SIG-M5 treated with dmso at 0.1 percent for 504 hours (cell line): ENCODE results near the gene MRPL53.

Experiments used
- DNase-seq: peaks from one replicate; lab custom pipeline; 2025; ENCODE audit not compliant: unreplicated experiment; lab: John Stamatoyannopoulos, UW

The MRPL53 gene

DNA sequence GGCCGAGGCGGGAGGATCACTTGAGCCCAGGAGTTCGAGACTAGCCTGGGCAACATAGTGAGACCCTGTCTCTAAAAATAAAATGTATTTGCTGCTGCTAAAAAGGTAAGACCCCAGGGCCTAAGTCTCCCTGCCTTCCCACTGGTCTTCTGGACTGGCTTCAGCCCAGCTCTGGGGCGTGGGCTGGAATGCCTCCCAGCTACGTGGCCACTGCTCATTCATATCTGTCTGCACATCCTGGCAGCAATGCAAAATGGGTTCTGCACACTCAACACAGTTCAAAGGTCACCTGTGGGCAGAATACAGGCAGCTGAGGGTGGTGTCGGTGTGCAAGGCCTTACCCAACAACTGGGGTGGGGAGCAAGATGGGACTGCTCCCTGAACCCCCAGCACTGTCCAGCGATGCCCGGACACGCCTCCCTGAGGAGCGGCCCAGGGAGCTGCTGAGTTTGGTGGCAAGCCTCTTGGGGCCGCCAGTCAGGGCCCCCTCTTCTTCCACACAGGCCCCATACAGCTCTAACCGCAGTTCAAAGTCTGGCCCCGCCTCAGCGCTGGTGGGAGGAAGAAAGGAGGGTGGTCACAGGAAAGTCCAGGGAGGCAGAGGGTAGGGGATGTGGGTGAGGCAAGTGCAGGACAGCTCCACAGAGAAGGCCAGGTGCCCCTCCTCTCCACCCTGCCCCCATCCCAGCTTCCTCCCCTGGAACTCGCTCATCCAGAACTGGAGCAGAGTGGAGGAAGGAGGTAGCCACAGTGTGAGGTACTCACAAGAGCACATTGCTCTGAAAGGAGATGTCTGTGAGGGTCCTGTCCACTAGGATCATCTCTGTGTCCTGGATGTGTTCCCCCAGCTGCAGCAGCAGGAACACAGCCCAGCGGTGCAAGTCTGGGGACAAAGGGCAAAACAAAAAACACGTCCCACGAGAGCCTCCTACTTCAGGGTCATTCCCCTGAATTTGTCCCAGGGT lies 42.7 kb downstream of the MRPL53 start:
- DNase-seq, result no peak

GRCh38 chr2:74428675-74429074 lies 43.8 kb downstream of the MRPL53 start:
- no peak for DNase-seq

- DNase-seq, result no peak
Measured at GRCh38 chr2:74427551-74427950, 44.9 kb downstream of the MRPL53 start.

DNA sequence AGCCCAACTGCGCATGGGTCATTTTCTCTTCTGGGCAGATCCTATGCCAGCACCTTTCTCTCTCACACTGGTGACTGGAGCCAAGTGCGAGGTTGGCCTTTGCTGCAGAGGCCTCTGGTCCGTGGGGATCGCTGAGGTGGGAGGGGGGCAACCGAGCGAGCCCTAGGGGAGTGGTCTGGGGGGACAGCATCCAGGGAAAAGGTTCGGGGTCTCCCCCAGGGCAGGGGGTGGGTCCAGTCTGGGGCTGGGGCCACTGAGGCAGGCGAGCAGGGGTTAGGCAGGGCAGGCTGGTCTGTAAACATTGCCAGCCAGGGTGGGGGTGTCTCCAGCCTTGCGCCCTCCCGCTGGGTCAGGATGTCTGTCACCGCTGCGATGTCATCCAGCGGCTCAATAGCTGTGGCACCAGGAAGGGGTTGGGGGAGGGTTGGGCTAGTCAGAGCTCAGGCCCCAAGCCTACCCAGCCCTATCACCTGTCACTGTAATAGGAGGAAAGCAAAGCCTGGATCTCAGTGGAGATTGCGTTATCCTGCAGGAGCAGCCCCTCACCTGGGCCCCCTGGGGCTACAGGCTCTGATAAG lies 46.2 kb downstream of the MRPL53 start:
- no peak for DNase-seq

DNA sequence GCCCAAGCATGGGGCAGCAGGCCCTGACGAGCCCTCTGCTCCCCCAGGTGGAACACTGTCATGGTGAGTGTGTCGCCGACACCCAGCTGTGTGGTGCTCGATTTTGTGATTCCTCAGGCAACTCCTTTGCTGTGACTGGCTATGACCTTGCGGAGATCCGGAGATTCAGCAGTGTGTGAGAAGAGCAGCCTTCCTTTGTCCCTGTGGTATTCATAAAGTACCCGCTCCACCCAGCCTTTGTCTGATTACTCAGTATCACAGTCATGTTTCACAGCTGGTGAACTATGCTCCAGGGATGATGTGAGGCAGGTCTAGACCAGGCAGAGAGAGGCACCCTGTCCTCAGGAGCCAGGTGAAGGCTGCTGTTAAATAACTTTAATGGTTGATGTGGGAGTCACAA lies 47.0 kb downstream of the MRPL53 start:
- DNase-seq, result no peak

DNA sequence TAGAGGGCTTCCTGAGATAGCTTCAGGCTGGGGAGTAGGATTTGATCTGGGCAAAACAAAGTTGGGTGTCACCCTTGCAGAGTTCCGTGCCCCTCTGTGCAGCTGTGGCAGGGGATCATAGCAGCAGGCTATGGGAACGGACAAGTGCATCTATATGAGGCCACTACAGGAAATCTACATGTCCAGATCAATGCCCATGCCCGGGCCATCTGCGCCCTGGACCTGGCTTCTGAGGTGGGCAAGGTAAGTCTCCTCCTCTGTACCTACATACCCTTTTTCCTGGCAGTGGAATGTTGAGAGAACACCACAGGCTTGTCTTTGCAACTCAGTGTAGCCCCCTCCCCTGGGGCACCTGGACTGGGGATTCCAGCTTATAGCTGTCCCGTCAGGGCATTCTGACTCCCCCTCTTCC lies 47.5 kb downstream of the MRPL53 start:
- no peak for DNase-seq

- no peak for DNase-seq
Measured at GRCh38 chr2:74424139-74424992, 48.1 kb downstream of the MRPL53 start.

DNA sequence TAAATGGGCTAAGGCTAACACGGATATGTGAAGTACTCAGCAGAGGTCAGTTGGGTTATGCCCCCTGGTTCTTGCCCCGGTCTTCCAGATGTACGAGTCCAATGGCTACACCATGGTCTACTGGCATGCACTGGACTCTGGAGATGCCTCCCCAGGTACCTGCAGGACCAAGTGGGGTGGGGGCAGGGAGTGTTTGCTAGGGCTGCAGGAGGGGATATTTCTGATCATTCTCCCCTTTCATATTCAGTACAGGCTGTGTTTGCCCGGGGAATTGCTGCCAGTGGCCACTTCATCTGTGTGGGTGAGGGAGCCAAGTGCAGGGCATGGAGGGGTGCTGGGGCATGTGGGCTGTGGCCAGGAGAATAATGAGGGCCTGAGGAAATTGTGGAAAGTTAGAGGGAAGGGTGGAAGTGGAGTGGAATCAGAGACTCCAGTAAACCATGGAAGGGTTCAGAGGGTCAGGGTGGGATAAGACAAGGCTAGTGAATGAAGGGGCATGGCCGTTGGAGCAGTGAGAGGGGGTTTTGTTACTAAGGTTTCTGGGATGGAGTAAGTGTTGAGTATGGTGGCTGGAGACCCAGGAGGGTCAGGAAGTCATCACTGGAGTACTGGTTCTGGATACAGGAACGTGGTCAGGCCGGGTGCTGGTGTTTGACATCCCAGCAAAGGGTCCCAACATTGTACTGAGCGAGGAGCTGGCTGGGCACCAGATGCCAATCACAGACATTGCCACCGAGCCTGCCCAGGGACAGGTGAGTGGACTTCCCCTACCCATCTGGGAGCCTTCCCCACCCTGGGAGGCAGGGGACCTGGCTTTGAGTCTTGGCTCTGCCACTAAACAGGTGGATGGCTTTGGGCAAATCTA lies 49.0 kb downstream of the MRPL53 start:
- no peak for DNase-seq
